ENCODE results near the gene VDR.

DNA sequence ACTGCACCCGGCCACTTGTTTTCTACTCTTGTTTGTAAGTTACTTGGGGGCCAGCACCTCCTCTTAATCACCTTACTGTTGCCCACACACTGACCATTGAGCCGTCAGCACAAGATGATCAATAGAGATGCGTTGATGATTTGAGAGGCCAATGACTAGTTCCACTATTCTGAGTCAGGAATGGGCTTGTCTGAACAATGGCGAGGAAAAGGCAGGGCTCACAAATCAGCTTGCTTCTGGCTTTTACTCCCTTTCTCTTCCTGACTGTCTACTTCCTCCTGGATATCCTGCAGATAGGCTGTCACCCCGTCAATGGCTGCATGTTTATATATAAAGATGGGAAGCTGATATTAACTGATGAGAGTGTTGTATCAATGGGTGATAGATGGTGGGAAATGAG lies 55.9 kb downstream of the VDR start:
- TF ChIP-seq, protein P1, sequence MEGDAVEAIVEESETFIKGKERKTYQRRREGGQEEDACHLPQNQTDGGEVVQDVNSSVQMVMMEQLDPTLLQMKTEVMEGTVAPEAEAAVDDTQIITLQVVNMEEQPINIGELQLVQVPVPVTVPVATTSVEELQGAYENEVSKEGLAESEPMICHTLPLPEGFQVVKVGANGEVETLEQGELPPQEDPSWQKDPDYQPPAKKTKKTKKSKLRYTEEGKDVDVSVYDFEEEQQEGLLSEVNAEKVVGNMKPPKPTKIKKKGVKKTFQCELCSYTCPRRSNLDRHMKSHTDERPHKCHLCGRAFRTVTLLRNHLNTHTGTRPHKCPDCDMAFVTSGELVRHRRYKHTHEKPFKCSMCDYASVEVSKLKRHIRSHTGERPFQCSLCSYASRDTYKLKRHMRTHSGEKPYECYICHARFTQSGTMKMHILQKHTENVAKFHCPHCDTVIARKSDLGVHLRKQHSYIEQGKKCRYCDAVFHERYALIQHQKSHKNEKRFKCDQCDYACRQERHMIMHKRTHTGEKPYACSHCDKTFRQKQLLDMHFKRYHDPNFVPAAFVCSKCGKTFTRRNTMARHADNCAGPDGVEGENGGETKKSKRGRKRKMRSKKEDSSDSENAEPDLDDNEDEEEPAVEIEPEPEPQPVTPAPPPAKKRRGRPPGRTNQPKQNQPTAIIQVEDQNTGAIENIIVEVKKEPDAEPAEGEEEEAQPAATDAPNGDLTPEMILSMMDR (IDR thresholded peaks at IDR 0.05): no peak
- no peak for TF ChIP-seq EZH2 (IDR thresholded peaks at IDR 0.05; ENCODE audit: borderline replicate concordance, insufficient read depth, low read depth, low read length, poor library complexity, severe bottlenecking)
